CD1c-positive myeloid dendritic cell (primary cell): Measurements from ENCODE around the gene BMP8A.
"Not testable (repeated sequence)": the region's sequence is repeated elsewhere in the genome, so short reads cannot be mapped to it uniquely, and the experiment has no call there.

Experiments used
- DNase-seq: peaks from one replicate; pipeline ENCODE4 v3.0.0-alpha.2; 2016; ENCODE audit errors: extremely low spot score

The BMP8A gene

DNA sequence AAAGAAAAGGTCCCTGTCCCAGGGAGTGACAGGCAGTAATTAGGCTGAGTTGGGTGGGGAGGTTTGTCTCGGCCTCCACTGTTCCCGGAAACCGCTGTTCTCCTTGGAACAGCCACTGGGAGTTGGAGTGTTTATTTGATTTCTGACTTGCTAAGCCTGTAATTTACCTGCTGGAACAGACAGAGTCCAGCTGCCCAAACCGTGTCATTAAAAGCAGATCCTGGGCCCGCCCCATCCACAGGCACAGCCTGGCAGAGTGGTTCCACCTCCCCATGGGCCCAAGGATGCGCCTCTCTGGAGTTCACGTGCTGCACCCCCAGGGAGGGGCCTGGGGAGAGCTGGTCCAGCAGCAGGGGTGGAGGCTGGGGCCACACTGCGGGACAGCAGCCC is 35.7 kb downstream of the BMP8A start:
- not testable (repeated sequence) for DNase-seq

DNA sequence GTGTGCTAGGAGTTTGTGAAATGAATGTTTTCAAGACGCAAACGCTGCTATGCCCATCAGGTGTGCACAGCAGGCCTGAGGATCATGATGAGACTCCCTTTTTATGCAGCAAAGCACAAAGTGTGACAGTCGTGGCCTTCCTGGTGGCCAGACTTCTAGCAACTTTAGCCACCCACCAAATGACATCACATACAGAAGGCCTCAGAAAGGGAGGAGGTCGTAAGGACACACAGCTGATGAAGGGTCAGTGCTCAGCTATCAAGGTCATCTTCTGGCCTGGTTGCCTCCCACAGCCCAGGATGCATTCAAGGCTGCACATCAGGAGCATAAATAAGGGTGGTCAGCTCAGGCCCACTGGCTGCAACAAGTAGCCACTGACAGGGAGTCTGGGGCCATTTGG is 36.6 kb downstream of the BMP8A start:
- DNase-seq: no peak

DNA sequence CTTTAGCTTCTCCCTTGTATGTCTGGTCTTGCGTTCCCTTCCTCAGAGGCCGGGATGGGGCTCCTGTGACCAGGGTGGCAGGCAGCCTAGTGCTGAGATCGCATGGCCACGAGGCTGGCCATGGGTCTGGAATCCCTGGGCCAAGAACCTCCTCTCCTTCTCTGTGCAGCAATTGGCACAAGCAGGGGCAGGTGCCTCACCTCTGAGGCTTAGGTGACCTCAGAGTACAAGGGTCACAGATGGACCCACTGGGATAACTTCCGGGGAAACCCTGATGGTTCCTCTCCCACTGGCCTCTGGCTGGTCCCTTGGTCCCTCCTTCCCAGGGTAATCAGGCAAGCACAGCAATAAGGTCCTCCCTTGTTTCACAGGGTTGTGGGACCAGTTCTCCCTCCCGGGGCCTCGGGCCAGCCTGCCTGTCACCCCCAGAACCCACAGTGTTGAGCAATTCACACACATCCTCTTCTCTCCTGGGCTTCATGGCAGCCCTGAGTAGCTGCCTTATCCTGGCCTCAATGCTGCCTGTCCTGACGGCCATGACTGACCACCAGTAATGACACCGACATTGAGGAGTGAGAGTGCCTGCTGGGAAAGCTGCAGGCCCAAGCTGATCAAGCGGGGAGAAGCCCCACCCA is 38.6 kb downstream of the BMP8A start:
- peak; percentile 20 for DNase-seq

DNA sequence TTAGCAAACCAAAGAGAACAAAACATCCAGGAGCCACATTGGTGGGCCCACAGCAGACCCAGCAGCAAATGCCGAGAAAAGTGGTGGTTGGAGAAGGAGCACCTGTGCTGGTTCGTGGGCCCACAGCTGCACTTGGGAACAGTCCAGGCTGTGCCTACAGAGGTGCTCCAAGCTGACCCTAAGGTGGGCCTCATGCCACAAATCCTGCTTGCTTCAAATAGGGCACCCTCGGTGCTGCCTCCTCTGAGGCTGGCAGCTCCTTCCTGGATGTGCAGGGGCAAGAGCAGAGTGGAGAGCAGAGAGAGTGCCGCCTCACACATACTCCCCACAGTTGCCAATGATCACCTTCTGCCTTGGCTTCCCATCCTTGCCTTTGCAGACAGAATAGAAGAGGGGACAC is 40.1 kb downstream of the BMP8A start:
- DNase-seq: no peak

DNA sequence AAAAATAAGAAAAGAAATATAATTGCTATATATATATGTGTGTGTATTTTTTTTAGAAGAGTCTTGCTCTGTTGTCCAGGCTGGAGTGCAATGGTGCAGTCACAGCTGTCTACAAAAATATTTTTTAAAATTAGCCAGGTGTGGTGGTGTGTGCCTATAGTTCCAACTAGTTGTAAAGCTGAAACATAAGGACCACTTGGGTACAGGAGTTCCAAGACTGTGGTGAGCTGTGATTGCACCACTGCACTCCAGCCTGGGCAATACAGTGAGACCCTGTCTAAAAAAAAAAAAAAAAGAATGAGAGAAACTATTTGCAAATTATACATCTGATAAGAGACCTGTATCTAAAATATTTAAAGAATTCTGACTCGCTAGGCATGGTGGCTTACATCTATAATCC is 42.0 kb downstream of the BMP8A start:
- DNase-seq: no peak

DNA sequence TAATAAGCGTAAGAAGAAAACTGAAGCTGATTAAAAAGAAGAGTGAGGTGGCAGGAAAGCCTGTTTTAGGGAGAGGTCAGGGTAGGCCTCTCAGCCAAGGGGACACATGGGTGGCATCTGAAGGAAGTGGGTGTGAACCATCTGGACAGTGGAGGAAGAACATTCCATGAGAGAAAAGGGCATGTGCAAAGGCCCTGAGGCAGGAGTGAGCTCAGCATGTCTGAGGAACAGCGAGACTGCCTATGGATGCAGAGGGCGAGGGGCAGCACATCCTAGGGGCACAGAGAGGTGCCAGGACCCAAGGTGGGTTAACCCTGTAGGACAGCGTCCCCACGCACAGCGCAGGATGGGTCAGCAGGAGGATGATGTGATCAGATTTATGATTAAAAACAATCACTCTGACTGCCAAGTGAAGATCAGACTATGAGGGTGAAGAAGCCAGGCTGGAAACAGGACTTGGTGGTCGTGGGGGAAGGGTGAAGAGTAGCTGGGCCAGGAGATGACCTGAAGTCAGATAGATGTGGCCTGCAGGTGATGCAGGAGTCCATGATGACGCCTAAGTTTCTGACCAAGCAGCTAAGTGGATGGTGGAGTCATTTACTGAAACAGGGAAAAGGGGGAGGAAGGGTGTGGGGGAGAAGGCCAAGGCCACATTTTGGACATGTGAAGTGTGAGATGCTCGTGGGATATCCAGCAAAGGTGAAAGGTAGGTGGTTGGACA is 47.3 kb downstream of the BMP8A start:
- no peak for DNase-seq

DNA sequence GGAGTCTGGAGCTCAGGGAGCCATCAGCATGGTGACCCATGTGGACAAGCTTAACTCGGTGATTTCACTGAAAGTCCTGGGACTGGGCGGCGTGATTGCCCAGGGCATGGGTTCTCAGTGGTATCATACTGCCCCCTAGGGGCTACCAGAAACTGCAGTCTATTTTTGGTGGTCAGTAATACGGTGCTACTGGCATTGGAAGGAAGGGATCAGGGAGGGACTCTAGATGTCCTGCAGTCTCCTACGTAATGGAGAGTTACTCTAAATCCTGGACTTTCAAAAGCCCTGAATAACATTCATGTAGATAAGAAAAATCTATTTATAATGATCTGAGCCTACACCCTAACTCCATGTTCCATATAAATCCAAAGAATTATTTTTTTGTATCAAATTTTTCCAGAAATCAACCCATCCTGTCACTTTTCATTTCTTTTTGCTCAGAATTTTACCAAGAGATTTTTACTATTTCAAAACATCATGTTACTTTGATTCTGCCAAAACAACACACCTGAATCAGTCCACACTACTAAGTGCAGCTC is 47.9 kb downstream of the BMP8A start:
- peak; percentile 80 for DNase-seq

DNA sequence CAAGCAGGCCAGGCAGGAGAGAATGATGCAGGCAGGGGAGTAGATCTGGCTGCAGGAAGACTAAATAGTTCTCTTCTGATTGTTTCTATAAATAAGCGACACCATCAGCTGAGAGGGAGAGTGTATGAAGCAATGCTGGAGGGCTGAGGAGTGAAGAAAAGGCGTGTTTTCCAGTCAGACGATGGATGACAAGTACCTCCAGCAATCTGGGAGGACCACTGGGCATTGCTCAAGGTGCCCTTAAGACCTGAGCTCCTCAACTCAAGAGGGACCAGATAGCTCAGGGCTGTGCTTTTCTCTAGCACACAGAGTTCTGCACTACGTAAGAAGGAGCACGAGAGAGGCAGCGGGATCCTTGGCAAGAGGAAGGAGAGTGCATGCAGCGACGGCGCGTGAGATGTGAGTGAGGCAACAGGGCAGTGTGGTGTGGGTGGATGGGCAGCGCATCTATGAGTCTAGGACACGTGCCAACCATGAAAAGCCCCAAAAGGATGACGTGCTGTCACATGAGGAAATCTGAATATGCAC is 49.1 kb downstream of the BMP8A start:
- peak; percentile 96 for DNase-seq

DNA sequence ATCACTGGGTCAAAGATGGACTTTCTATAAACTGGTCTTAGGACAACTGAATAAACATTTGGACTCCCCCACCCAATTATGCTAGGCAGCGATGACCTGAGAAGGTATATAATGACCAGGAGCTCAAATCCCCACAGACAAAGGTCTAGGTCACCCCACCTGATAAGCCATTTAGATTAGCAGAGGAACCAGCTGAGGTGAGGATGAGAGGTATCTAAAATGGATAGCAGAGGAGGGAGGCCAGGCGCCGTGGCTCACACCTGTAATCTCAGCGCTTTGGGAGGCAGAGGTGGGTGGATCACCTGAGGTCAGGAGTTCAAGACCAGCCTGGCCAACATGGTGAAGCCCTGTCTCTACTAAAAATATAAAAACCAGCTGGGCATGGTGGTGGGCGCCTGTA is 51.5 kb downstream of the BMP8A start:
- no peak for DNase-seq

DNA sequence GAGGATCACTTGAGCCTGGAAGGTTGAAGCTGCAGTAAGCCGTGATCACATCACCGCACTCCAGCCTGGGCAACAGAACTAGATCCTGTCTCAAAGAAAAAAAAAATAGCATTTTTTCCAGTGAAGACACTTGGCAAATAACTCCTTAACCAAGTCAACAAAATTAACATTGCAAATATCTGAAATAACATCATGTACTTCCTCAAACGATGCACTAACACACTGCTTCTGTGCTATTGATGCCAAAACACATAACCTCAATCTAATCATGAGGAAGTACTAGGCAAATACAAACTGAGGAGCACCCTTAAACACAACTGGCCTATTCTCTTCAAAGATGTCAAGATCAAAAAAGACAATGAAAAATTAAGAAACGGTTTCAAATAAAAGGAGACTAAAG is 52.9 kb downstream of the BMP8A start:
- peak; percentile 50 for DNase-seq

DNA sequence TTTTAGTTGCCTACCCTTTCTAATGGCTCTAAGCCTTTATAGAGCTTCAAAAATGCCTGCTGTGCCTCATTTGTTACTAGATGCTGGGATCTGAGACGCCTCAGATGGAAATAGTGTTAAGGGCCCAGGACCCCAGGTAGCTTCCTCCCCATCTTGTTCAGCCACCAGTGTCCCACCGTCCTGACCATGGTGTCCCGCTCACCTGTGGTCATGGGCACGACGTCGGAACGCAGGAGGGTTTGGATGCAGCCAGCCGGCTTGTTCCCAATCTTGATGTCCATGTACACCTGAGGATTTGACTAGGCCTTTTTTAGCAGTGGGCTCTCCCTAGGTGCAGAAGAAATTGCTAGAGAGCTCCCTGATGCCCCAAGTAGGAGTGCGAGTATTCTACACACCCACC is 54.1 kb downstream of the BMP8A start:
- DNase-seq: no peak

DNA sequence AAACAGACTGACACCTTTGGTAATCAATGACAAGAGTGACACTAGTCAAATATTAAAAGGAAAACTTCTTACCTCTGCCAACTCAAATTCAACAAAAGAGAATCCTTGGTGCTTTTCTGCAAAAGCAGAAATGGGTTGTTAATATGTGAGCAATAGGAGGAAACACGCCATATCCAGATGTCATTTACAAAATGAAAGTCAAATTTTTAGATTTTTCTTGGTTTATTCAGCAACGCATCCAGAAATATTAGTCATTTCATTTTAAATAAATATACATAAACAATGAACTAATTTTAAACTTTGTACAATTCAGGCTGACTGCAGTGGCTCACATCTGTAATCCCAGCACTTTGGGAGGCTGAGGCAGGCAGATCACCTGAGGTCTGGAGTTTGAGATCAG is 62.8 kb downstream of the BMP8A start:
- DNase-seq: no peak

DNA sequence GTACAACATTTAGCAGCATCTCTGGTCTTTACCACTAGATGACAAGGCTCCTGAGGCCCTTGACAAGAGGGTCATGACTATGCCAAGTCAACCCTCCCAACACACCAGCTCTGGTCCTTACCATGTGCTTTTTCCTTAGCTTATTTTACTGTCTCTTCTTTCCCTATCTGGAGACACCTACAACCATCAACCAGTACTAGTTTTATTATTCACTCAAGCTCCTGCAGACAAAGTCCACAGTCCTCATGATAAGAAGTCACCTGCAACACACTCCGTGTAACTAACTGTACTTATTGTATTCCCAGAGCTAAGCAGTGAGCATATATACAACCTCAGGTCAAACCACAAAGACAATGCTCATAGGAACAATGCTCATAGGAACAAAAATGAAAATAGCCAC is 69.8 kb downstream of the BMP8A start:
- no peak for DNase-seq

DNA sequence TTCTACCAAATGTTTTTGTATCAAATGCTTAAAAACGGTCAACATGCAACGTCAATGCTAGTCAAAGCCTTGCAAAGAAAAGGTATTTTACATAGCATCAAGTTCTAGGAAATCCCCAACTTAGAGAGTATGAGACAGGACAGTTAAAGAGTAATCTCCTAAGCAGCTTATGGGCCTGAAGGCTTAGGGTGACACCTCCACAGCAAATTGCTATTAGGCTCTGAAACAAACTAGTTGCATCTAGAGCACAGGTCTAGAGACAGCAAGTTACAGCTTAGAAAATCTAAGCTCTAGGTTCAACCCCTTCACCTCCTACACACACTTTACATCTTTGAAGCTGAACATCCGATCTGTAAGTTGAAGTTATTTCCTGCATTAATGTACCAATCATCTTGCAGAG is 71.5 kb downstream of the BMP8A start:
- no peak for DNase-seq

DNA sequence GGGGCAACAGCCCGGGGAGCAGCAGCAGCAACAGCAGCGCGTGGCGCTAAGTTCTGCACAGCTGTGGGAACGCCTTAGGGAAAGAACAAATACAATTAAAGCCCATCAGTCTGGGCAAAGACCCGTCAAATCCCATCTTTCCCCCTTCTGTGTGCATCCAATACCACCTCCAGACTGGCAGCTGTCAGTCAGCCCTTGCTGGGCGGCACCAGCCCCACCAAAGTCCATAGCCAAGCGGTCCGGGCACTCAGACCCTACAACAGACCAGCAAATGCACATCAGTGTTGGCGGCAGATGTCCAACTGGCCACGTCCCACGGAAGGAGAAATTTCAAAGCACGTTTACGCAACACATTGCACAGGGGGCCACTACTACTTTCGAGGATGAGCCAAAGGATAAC is 72.2 kb downstream of the BMP8A start:
- no peak for DNase-seq

DNA sequence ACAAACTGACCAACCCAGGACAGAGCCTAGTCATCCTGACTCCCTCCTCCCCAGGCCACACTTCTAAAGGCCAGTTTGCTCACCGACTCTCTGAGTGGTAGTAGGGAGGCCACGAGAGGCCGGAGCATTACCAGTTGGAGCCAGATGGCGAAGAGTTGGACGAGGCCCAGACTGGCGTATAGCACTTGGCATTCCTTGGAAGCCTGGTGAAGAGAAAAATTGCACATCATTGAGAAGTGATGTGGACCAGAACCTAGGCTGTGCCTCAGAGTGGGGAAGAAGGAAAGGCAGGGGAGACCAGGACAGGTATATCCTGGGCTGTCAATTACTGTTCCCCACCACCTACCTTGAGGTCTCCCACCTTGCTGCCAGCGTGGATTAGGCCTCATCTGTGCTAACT is 72.9 kb downstream of the BMP8A start:
- no peak for DNase-seq

DNA sequence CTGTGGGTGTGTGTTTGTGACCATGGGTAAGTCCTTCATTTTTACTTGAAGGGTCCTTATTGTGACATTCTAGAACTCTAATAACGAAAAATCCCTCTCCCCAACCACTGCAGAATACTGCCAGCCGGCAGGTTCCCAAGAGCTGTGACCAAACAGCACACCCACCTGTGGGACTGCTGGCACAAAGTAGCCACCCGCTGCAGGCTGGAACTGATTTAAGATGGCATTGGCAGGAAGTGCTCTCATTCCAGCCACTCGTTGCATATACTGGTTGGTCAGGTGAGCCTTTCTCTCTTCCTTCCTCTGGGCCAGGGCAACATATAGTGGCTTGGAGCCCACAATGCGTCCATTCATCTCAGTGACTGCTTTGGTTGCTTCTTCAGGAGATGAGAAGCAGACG is 73.5 kb downstream of the BMP8A start:
- no peak for DNase-seq

DNA sequence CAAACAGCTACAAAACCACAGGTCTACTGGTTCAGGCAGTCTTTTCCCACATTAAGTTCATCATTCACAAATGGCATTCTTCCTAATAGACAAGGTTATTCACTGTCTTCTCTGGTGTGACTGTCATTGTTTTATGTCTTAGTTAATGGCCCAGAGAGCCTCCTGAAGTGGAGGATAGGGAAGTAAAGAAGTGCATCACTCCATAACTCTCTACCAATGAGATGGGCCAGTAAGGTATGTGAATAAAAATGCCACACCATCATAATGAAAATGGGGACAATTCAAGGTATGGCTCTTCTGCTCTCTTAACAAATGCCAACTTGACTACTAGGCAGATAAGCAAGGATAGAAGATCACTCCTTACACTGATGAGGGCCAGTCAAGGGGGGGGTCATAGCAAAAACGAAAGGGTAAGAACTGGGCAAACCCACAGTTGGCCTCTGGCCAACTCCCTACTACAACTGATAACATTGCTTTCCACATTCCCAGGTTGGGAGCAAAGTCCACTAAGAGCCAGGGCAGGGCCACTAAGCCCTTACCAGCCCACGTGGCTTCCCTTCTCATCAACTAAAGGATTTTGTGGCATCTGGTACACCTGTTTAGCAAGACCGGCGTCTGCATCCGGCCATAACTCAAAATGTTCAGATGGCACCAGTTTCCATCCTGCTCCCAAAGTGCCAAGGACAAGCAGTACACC is 75.2 kb downstream of the BMP8A start:
- no peak for DNase-seq

DNA sequence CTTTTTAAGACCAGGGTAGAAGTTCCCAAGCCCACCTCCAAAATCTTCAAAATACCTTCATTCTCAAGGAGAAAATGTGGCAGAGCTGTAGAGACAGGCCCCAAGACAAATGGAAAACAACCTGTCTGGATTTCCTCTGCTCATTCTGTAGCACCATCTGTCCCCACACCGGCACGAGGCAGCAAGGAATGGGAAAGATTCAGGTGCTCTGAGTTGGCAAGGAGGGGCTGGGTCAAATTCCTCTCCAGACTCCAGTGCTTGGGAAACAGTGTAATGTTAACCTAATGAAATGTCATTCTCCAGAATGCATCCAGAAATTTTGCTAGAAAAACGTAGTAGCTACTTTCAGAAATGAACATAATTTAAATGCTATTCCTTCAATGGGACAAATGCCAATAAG is 75.9 kb downstream of the BMP8A start:
- DNase-seq: no peak

DNA sequence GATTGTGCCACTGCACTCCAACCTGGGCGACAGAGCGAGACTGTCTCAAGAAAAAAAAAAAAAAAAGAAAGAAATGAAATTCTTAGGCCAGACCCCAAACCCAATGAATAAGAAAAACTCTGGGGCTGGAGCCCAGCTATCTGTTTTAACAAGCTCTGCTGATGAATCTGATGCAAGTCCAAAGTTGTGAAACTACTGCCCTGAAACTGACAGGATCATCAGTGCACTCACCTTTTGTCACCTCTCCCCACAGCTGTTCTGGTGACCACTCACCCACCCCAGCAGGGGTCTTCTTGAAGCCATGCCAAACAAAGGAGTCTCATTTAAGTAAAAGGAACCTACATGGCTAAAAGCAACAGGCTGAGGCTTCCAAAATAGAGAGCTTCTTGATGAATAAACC is 76.8 kb downstream of the BMP8A start:
- no peak for DNase-seq

DNA sequence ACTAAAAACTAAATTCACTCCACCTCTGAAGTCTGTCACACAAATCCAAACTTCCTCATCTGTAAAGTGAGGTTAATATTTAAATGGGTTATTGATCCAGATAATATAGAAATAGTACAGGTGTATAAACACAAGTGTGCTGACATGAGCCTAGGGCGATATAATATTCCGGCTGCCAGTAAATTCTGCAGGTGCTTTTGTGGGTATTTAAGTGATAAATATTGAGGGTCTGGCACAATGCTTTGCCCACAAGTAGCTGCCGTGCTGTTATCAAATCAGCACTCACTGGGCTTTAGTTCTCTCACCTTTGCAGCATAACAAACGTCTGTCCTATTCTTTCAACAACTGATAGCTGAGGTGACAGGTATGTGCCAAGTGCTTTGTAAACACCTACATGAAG is 77.6 kb downstream of the BMP8A start:
- no peak for DNase-seq

DNA sequence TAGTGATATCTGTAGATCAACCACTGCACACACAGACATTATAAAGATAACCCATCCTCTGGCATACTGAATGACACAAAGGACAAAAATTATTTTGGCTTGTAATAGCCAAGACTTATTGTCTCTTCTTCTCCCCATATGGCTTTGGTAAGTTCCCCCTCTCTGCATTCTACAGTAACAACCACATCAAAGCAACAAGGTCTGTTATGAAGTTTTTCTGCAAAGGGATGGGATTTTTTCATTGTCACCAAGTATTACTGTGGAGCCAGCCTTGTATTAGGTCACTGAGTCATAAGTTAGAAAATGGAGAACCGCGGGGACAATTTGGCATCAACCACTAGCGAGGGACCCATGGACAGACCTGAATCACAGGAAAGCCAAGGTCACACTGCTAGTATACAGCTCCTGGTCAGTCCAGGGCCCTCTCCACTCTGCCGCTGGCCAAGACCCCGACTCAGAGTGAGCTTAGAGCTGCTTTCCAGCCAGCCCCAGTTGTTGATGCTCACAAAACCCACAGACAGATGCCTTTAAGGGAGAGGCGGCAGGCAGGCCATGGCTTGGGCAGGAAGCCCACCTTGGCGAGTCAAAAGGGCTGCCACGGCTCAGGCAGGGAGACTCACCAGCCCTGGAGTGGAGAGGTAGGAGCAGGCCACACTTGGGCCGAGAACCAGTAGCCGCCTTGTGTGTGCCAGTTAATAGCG is 79.2 kb downstream of the BMP8A start:
- DNase-seq: no peak
